ENCODE data around the gene NPDC1. TPM values are rescaled to one million over a fixed set of nuclear protein-coding genes. Genes with fewer than 3 reads are reported as not detected.

The NPDC1 gene
- polyA plus RNA-seq, 3 donors = 0.51 to 2.7 TPM; not detected in 1

DNA sequence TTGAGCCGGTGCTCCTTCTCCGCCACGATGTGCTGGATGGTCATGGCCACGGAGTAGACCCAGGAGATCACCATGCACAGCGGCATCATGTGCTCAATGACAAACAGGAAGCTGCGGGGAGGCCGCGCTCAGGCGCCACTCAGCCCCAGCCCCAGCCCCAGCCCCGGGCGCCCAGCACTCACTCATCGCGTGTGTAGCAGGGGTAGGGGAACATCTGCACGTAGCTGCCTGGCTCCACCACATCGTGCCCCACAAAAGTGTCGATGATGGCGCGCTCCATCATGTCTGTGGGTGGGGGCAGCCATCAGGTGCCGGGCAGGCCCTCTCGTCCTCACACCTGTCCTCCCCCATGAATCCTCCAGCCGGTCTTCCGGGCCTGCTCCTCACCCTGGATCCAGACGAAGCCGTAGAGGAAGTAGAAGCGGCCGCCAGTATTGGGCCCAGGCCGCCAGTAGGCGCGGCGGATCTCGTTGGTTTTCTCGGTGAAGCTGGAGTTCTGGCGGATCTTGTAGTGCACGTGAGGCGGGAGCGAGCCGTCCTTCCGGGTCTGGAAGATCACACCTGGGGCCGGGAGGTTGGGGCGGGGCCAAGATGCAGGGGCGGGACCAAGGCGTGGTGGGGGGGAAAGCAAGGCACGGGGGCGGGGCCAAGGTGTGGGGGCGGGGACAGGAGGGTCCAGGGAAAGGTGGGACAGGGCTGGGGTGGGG is 28.0 kb downstream of the NPDC1 start:
- peaks cover 5 to 23% of the 10 kb centered on the region in 2 donors for H3K36me3 Mint-ChIP-seq
- H4K20me1 ChIP-seq (ENCODE audit: insufficient read depth, low read length) = no peaks in the 10 kb centered on the region
- no peak overlapping the region for H3K4me3 Mint-ChIP-seq
- H3K4me1 ChIP-seq (ENCODE audit: control insufficient read depth in 1 of 2, insufficient read depth in 2 of 2, low read length in 2 of 2) = peaks cover 4 to 6% of the 10 kb centered on the region in 2 donors
- H3K9ac ChIP-seq (ENCODE audit: insufficient read depth, low read length, poor library complexity, severe bottlenecking) = no peak overlapping the region
- peaks cover 0 to 8% (median 3%) of the 10 kb centered on the region in 7 donors for H3K9me3 Mint-ChIP-seq
- H3K27ac Mint-ChIP-seq = no peak overlapping the region
- peaks cover 0 to 2% (median 0%) of the 10 kb centered on the region in 3 donors for H3K27me3 Mint-ChIP-seq (ENCODE audit: low read depth in 3 of 3)
- no peak overlapping the region for H3K4me3 ChIP-seq (replicated peaks in 1 of 3; ENCODE audit: low read depth in 2 of 3, low read length in 3 of 3)
- no peak for DNase-seq
- no peak overlapping the region for H3K4me2 ChIP-seq (replicated peaks; ENCODE audit: extremely low read depth, low read length, poor library complexity, severe bottlenecking)
- intact Hi-C loops (cut with micrococcal nuclease) = no loop called here
- H3K27ac ChIP-seq (ENCODE audit: low read depth in 1 of 2, low read length in 2 of 2) = no peak overlapping the region
- H3K79me2 ChIP-seq (ENCODE audit: insufficient read depth, low read length) = no peaks in the 10 kb centered on the region
- no peak overlapping the region for H2AFZ ChIP-seq (ENCODE audit: insufficient read depth, low read depth, low read length, poor library complexity, severe bottlenecking)
- peaks cover 2% of the 10 kb centered on the region for H3K4me1 Mint-ChIP-seq
- peaks cover 0 to 3% of the 10 kb centered on the region in 2 donors for H3K36me3 ChIP-seq (replicated peaks in 1 of 2; ENCODE audit: control insufficient read depth in 1 of 2, insufficient read depth in 2 of 2, low read length in 2 of 2)
- H3K9me3 ChIP-seq (replicated peaks in 1 of 2; ENCODE audit: control insufficient read depth in 1 of 2, insufficient read depth in 1 of 2, low read length in 2 of 2) = no peaks in the 10 kb centered on the region
- H3K27me3 ChIP-seq (ENCODE audit: control insufficient read depth in 2 of 2, insufficient read depth in 2 of 2, low read length in 2 of 2) = no peaks in the 10 kb centered on the region
- no peak for TF ChIP-seq CTCF (IDR thresholded peaks at IDR 0.05)
- 92% methylated on average over 28 of the region's 45 CpGs for WGBS (ENCODE audit: insufficient coverage)

DNA sequence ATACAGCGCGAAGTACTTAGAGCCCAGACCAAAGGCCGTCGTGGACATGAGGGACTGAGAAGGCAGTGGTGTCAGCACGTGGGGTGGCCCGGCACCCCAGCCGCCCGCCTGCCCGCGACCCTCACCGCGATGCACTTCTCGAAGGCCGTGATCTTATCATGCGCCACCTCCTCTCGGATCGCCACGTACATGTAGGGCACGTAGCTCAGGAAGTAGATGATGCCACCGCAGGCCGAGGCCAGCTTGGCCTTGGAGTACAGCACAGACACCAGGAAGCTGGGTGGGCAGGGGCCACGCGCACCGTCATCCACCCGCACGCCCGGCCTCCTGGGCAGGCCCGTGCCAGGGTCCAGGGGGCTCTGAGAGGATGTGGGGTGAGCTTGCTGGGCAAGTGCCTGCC is 28.9 kb downstream of the NPDC1 start:
- no peak overlapping the region for H3K4me3 Mint-ChIP-seq
- Histone ChIP-seq H3K4me1 (ENCODE audit: control insufficient read depth in 1 of 2, insufficient read depth in 2 of 2, low read length in 2 of 2) (peaks cover 0 to under 1% of the 10 kb centered on the region in 2 donors), H3K36me3 (replicated peaks in 1 of 2; ENCODE audit: control insufficient read depth in 1 of 2, insufficient read depth in 2 of 2, low read length in 2 of 2) (peaks cover 0 to 3% of the 10 kb centered on the region in 2 donors), H4K20me1 (ENCODE audit: insufficient read depth, low read length) (no peaks in the 10 kb centered on the region), H3K9me3 (replicated peaks in 1 of 2; ENCODE audit: control insufficient read depth in 1 of 2, insufficient read depth in 1 of 2, low read length in 2 of 2) (no peaks in the 10 kb centered on the region), H3K9ac (ENCODE audit: insufficient read depth, low read length, poor library complexity, severe bottlenecking) (no peak overlapping the region), H2AFZ (ENCODE audit: insufficient read depth, low read depth, low read length, poor library complexity, severe bottlenecking) (no peak overlapping the region), H3K27me3 (ENCODE audit: control insufficient read depth in 2 of 2, insufficient read depth in 2 of 2, low read length in 2 of 2) (no peaks in the 10 kb centered on the region), H3K27ac (ENCODE audit: low read depth in 1 of 2, low read length in 2 of 2) (no peak overlapping the region), H3K79me2 (ENCODE audit: insufficient read depth, low read length) (no peaks in the 10 kb centered on the region), H3K4me3 (replicated peaks in 1 of 3; ENCODE audit: low read depth in 2 of 3, low read length in 3 of 3) (no peak overlapping the region), H3K4me2 (replicated peaks; ENCODE audit: extremely low read depth, low read length, poor library complexity, severe bottlenecking) (no peak overlapping the region)
- no peak for DNase-seq
- WGBS (ENCODE audit: insufficient coverage) = 98% methylated on average over 28 of the region's 28 CpGs
- no peak for TF ChIP-seq CTCF (IDR thresholded peaks at IDR 0.05)
- H3K27ac Mint-ChIP-seq = no peak overlapping the region
- H3K36me3 Mint-ChIP-seq = peaks cover 5 to 27% of the 10 kb centered on the region in 2 donors
- H3K4me1 Mint-ChIP-seq = no peaks in the 10 kb centered on the region
- peaks cover 0 to 8% (median 3%) of the 10 kb centered on the region in 7 donors for H3K9me3 Mint-ChIP-seq
- intact Hi-C loops (cut with micrococcal nuclease) = no loop called here
- peaks cover 0 to 2% (median 2%) of the 10 kb centered on the region in 3 donors for H3K27me3 Mint-ChIP-seq (ENCODE audit: low read depth in 3 of 3)

All from CD14-positive monocyte (primary cell).